Measurements from ENCODE around the gene CTBP1. TPM values are rescaled to one million over a fixed set of nuclear protein-coding genes. Genes with fewer than 3 reads are reported as not detected.

The CTBP1 gene
- total RNA-seq, 1 experiment from 2014 or later: 153 TPM

DNA sequence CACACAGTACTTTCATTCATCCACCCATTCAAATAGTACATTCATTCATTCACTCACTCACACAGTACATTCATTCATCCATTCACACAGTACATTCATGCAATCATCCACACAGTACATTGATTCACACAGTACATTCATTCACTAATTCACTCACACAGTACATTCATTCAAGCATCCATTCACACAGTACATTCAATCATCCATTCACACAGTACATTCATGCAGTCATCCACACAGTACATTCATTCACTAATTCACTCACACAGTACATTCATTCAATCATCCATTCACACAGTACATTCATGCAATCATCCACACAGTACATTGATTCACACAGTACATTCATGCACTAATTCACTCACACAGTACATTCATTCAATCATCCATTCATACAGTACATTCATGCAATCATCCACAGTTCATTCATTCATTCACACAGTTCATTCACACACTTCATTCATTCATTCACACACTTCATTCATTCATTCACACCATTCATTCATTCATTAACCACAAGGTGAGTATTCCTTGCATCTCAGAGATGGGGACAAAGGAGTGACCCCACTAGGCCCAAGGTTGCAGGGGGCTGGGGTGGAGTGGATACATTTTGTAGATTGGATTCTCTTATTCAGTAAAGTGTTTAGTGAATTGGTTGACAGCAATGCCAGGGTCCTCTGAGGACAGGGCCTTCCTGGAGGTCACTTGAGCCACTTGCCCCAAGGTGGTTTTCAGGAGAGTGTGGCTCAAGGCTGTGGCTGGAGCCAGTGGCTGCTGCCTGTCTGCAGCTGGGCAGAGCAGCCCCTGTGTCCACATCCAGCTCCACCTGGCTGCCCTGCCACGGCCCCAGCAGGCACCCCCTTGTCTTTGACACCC is 72.3 kb downstream of the CTBP1 start:
- no peak overlapping the region for H2AFZ ChIP-seq
- H3K9me2 ChIP-seq (ENCODE audit: insufficient read depth): no peaks in the 10 kb centered on the region
- H3K79me2 ChIP-seq (ENCODE audit: low read depth): no peaks in the 10 kb centered on the region
- TF ChIP-seq, protein P1, sequence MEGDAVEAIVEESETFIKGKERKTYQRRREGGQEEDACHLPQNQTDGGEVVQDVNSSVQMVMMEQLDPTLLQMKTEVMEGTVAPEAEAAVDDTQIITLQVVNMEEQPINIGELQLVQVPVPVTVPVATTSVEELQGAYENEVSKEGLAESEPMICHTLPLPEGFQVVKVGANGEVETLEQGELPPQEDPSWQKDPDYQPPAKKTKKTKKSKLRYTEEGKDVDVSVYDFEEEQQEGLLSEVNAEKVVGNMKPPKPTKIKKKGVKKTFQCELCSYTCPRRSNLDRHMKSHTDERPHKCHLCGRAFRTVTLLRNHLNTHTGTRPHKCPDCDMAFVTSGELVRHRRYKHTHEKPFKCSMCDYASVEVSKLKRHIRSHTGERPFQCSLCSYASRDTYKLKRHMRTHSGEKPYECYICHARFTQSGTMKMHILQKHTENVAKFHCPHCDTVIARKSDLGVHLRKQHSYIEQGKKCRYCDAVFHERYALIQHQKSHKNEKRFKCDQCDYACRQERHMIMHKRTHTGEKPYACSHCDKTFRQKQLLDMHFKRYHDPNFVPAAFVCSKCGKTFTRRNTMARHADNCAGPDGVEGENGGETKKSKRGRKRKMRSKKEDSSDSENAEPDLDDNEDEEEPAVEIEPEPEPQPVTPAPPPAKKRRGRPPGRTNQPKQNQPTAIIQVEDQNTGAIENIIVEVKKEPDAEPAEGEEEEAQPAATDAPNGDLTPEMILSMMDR (conservative IDR thresholded peaks at IDR 0.05): no peak
- no peak for TF ChIP-seq EZH2 (IDR thresholded peaks at IDR 0.05; ENCODE audit: low read depth)
- H3K27me3 ChIP-seq (ENCODE audit: insufficient read depth, low read depth): 0 out of 2 replicates have a peak, but pooled peaks cover 3% of the 10 kb centered on the region
- no peak for DNase-seq
- H3K4me3 ChIP-seq: no peak overlapping the region
- no peaks in the 10 kb centered on the region for H3K4me1 ChIP-seq (replicated peaks; ENCODE audit: insufficient read depth)
- no TSS peak for BruUV-seq (replicated peaks)
- intact Hi-C loops (cut with micrococcal nuclease; ENCODE audit: unreplicated experiment): no loop called here
- no peak overlapping the region for H3K4me2 ChIP-seq
- no peaks in the 10 kb centered on the region for H3F3A ChIP-seq (ENCODE audit: insufficient read depth, low read depth)
- POLR2A ChIA-PET (ENCODE audit: unreplicated experiment): no interaction called here
- CTCF ChIA-PET: no interaction called here
- H4K20me1 ChIP-seq (ENCODE audit: insufficient read depth): no peaks in the 10 kb centered on the region
- H3K9me3 ChIP-seq (ENCODE audit: insufficient read depth, low read depth): peaks cover 8% of the 10 kb centered on the region; the same call in 1 of the 2 replicates
- H3K27ac ChIP-seq: no peak overlapping the region
- no peaks in the 10 kb centered on the region for H3K36me3 ChIP-seq (ENCODE audit: low read depth)

GRCh38 chr4:1175635-1176229 is 73.2 kb downstream of the CTBP1 start:
- intact Hi-C loops (cut with micrococcal nuclease; ENCODE audit: unreplicated experiment): no loop called here
- H3K4me1 ChIP-seq (replicated peaks; ENCODE audit: insufficient read depth): no peaks in the 10 kb centered on the region
- no peak overlapping the region for H3K4me3 ChIP-seq
- H3K36me3 ChIP-seq (ENCODE audit: low read depth): no peaks in the 10 kb centered on the region
- H2AFZ ChIP-seq: no peak overlapping the region
- no peaks in the 10 kb centered on the region for H4K20me1 ChIP-seq (ENCODE audit: insufficient read depth)
- H3K79me2 ChIP-seq (ENCODE audit: low read depth): no peaks in the 10 kb centered on the region
- TF ChIP-seq, protein P1 (conservative IDR thresholded peaks at IDR 0.05): no peak
- no peak for TF ChIP-seq EZH2 (IDR thresholded peaks at IDR 0.05; ENCODE audit: low read depth)
- 0 out of 2 replicates have a peak, but pooled peaks cover 3% of the 10 kb centered on the region for H3K27me3 ChIP-seq (ENCODE audit: insufficient read depth, low read depth)
- CTCF ChIA-PET: no interaction called here
- no peak overlapping the region for H3K4me2 ChIP-seq
- no peaks in the 10 kb centered on the region for H3F3A ChIP-seq (ENCODE audit: insufficient read depth, low read depth)
- H3K27ac ChIP-seq: no peak overlapping the region
- H3K9me3 ChIP-seq (ENCODE audit: insufficient read depth, low read depth): peaks cover 6% of the 10 kb centered on the region; the same call in 1 of the 2 replicates
- DNase-seq: no peak
- H3K9me2 ChIP-seq (ENCODE audit: insufficient read depth): no peaks in the 10 kb centered on the region
- BruUV-seq (replicated peaks): no TSS peak
- POLR2A ChIA-PET (ENCODE audit: unreplicated experiment): no interaction called here

GRCh38 chr4:1174941-1175634 is 73.8 kb downstream of the CTBP1 start:
- Histone ChIP-seq H3K9me3 (ENCODE audit: insufficient read depth, low read depth) (no peaks in the 10 kb centered on the region), H2AFZ (no peak overlapping the region), H4K20me1 (ENCODE audit: insufficient read depth) (no peaks in the 10 kb centered on the region), H3K4me2 (no peak overlapping the region), H3F3A (ENCODE audit: insufficient read depth, low read depth) (no peaks in the 10 kb centered on the region; the same call in 1 of the 2 replicates), H3K79me2 (ENCODE audit: low read depth) (no peaks in the 10 kb centered on the region), H3K4me1 (replicated peaks; ENCODE audit: insufficient read depth) (no peaks in the 10 kb centered on the region), H3K4me3 (no peak overlapping the region), H3K27me3 (ENCODE audit: insufficient read depth, low read depth) (0 out of 2 replicates have a peak, but pooled peaks cover 3% of the 10 kb centered on the region), H3K36me3 (ENCODE audit: low read depth) (no peaks in the 10 kb centered on the region), H3K9me2 (ENCODE audit: insufficient read depth) (no peaks in the 10 kb centered on the region), H3K27ac (no peak overlapping the region)
- no TSS peak for BruUV-seq (replicated peaks)
- ChIA-PET POLR2A (ENCODE audit: unreplicated experiment) (no interaction called here), CTCF (no interaction called here)
- TF ChIP-seq EZH2 (IDR thresholded peaks at IDR 0.05; ENCODE audit: low read depth): no peak
- TF ChIP-seq, protein P1 (conservative IDR thresholded peaks at IDR 0.05): no peak
- DNase-seq: no peak
- intact Hi-C loops (cut with micrococcal nuclease; ENCODE audit: unreplicated experiment): no loop called here
